Neural cell (in vitro differentiated cells): ENCODE data around the gene TRMT10B. TPM values are rescaled to one million over a fixed set of nuclear protein-coding genes. Genes with fewer than 3 reads are reported as not detected.

Experiments
- H2AFZ ChIP-seq: fragments of 200-600, 300-800 bp; sonication (generic), shearing (Covaris generic); 2 replicates; pipeline ENCODE4 v1.6.0; 2014; ENCODE audit warnings: low read depth, mild to moderate bottlenecking, antibody characterized with exemption, low read length, moderate library complexity
- H3F3A ChIP-seq: fragments of 200-600 bp; shearing (Covaris generic); 2 replicates; pipeline ENCODE4 v1.6.1; 2016; ENCODE audit warnings: mild to moderate bottlenecking, moderate library complexity, mixed read lengths, antibody characterized with exemption, low read length; ENCODE audit not compliant: insufficient read depth, poor library complexity, severe bottlenecking
- H3K27ac ChIP-seq: fragments of 200-600, 300-800 bp; sonication (generic), shearing (Covaris generic); 2 replicates; pipeline ENCODE4 v1.5.1; 2014; ENCODE audit warnings: mild to moderate bottlenecking, low read length, moderate library complexity
- H3K27me3 ChIP-seq: fragments of 300-800, 200-600 bp; sonication (generic), shearing (Covaris generic); 2 replicates; pipeline ENCODE4 v1.6.0; 2014; ENCODE audit warnings: mild to moderate bottlenecking, low read depth, low read length, moderate library complexity; ENCODE audit not compliant: insufficient read depth
- H3K36me3 ChIP-seq: fragments of 300-800, 200-600 bp; sonication (generic), shearing (Covaris generic); 2 replicates; pipeline ENCODE4 v1.5.1; 2014; ENCODE audit warnings: mild to moderate bottlenecking, antibody characterized with exemption, low read length, moderate library complexity; ENCODE audit not compliant: insufficient read depth
- H3K4me2 ChIP-seq: fragments of 300-800, 200-600 bp; sonication (generic), shearing (Covaris generic); 2 replicates; pipeline ENCODE4 v1.6.0; 2014; ENCODE audit warnings: mild to moderate bottlenecking, low read length
- H3K4me3 ChIP-seq: fragments of 300-800, 200-600 bp; sonication (generic), shearing (Covaris generic); 2 replicates; pipeline ENCODE4 v1.5.1; 2014; ENCODE audit warnings: mild to moderate bottlenecking, low read length, moderate library complexity
- H3K79me2 ChIP-seq: fragments of 200-600 bp; shearing (Covaris generic); replicated peaks from 2 replicates; pipeline ENCODE4 v1.6.0; 2014; ENCODE audit warnings: mild to moderate bottlenecking, low read length, moderate library complexity; ENCODE audit not compliant: insufficient read depth
- H3K9ac ChIP-seq: fragments of 300-800, 200-600 bp; sonication (generic), shearing (Covaris generic); 2 replicates; pipeline ENCODE4 v1.6.1; 2016; ENCODE audit warnings: mild to moderate bottlenecking, low read length, mixed read lengths
- H3K9me2 ChIP-seq: fragments of 200-600 bp; shearing (Covaris generic); 2 replicates; pipeline ENCODE4 v1.6.1; 2016; ENCODE audit warnings: mild to moderate bottlenecking, low read length, mixed read lengths; ENCODE audit not compliant: insufficient read depth
- H3K9me3 ChIP-seq: fragments of 200-600, 300-800 bp; sonication (generic), shearing (Covaris generic); 2 replicates; pipeline ENCODE4 v1.6.1; 2016; ENCODE audit warnings: mild to moderate bottlenecking, mixed run types, low read length, moderate library complexity, mixed read lengths
- H4K20me1 ChIP-seq: fragments of 200-600 bp; shearing (Covaris generic); 2 replicates; pipeline ENCODE4 v1.6.1; 2016; ENCODE audit warnings: mild to moderate bottlenecking, mixed run types; ENCODE audit not compliant: insufficient read depth
- CTCF ChIP-seq: fragments of 450-650 bp; IDR thresholded peaks from 2 replicates; pipeline ENCODE4 v1.5.1; 2014; ENCODE audit warnings: antibody characterized with exemption, mild to moderate bottlenecking, moderate library complexity; ENCODE audit not compliant: poor library complexity, severe bottlenecking
- EP300 ChIP-seq: fragments of 450-650 bp; conservative IDR thresholded peaks from 2 replicates; pipeline ENCODE4 v1.6.1; 2014; ENCODE audit warnings: antibody characterized with exemption, mild to moderate bottlenecking, moderate library complexity; ENCODE audit not compliant: poor library complexity, severe bottlenecking
- EZH2 ChIP-seq: fragments of 200-600, 300-800 bp; shearing (Covaris generic), sonication (generic); IDR thresholded peaks from 2 replicates; pipeline ENCODE4 v1.6.1; 2014; ENCODE audit warnings: antibody characterized with exemption, low read length, borderline replicate concordance, mild to moderate bottlenecking; ENCODE audit not compliant: insufficient read depth, poor library complexity, severe bottlenecking
- MXI1 ChIP-seq: fragments of 450-650 bp; conservative IDR thresholded peaks from 2 replicates; pipeline ENCODE4 v1.6.1; 2014; ENCODE audit warnings: antibody characterized with exemption, mild to moderate bottlenecking; ENCODE audit not compliant: poor library complexity, severe bottlenecking
- POLR2AphosphoS5 ChIP-seq: IDR thresholded peaks from 2 replicates; pipeline ENCODE4 v1.6.1; 2012
- RAD21 ChIP-seq: fragments of 450-650 bp; conservative IDR thresholded peaks from 2 replicates; pipeline ENCODE4 v1.6.1; 2014; ENCODE audit warnings: antibody characterized with exemption, mild to moderate bottlenecking, moderate library complexity
- REST ChIP-seq: IDR thresholded peaks from 2 replicates; pipeline ENCODE4 v1.6.1; 2012; ENCODE audit warnings: borderline replicate concordance
- SMC3 ChIP-seq: fragments of 450-650 bp; conservative IDR thresholded peaks from 2 replicates; pipeline ENCODE4 v1.6.1; 2014; ENCODE audit warnings: antibody characterized with exemption, mild to moderate bottlenecking, moderate library complexity; ENCODE audit not compliant: poor library complexity
- TAF1 ChIP-seq: IDR thresholded peaks from 2 replicates; pipeline ENCODE4 v1.6.1; 2012; ENCODE audit warnings: low read depth
- polyA minus RNA-seq: library from RNA; depleted of rRNA, polyadenylated mRNA; stranded (reverse); fragments of >200 nt; gene quantifications from 2 replicates; pipeline ENCODE4 v1.2.3, GENCODE V29; 2014
- polyA plus RNA-seq: library from polyadenylated mRNA; depleted of rRNA; stranded (reverse); fragments of >200 nt; gene quantifications from 2 replicates; pipeline ENCODE4 v1.2.3, GENCODE V29; 2014

Gene TRMT10B
- polyA plus RNA-seq: 5.3 and 11.2 TPM in 2 replicates
- 4.9 and 7.3 TPM in 2 replicates for polyA minus RNA-seq

- peak within 1 kb of the TSS; percentile 78 for H2AFZ ChIP-seq
- no peaks in the 10 kb centered on the region for H3K9me2 ChIP-seq
- peak within 1 kb of the TSS; percentile 58 for H3K27ac ChIP-seq
- no peaks in the 10 kb centered on the region for H3K36me3 ChIP-seq
- TF ChIP-seq EZH2: no peak
- TF ChIP-seq CTCF: no peak
- peak; percentile 83 for TF ChIP-seq MXI1
- no peak for TF ChIP-seq EP300
- peak; percentile 47 for TF ChIP-seq TAF1
- no peak for TF ChIP-seq RAD21
- peak; percentile 79 for TF ChIP-seq POLR2AphosphoS5
- peak; percentile 19 for TF ChIP-seq REST
- TF ChIP-seq SMC3: peak; percentile 26
- no peaks in the 10 kb centered on the region for H3K27me3 ChIP-seq
- H3K4me2 ChIP-seq: peak within 1 kb of the TSS; percentile 85
- H3K4me3 ChIP-seq: peak within 1 kb of the TSS; percentile 78
- no peaks in the 10 kb centered on the region for H3K9me3 ChIP-seq
- H3F3A ChIP-seq: no peaks in the 10 kb centered on the region
- H4K20me1 ChIP-seq: no peaks in the 10 kb centered on the region
- H3K79me2 ChIP-seq: no peaks in the 10 kb centered on the region
- H3K9ac ChIP-seq: peak within 1 kb of the TSS; percentile 64
These were observed at the start of gene TRMT10B for GRCh38 chr9:37753489-37754190. TSS of gene TRMT10B (plus strand) at chr9:37753805. CDS start at chr9:37761932, 8,127 bp downstream.

GRCh38 chr9:37705787-37706186, 47.8 kb upstream of the TRMT10B start:
- H4K20me1 ChIP-seq: no peaks in the 10 kb centered on the region
- H3K36me3 ChIP-seq: no peaks in the 10 kb centered on the region
- H3K9me2 ChIP-seq: no peaks in the 10 kb centered on the region
- no peak overlapping the region for H2AFZ ChIP-seq
- H3F3A ChIP-seq: no peaks in the 10 kb centered on the region
- H3K4me2 ChIP-seq: no peak overlapping the region
- no peak overlapping the region for H3K27ac ChIP-seq
- no peaks in the 10 kb centered on the region for H3K79me2 ChIP-seq
- TF ChIP-seq EP300 (no peak), CTCF (no peak), RAD21 (no peak), TAF1 (no peak), POLR2AphosphoS5 (no peak)
- no peak overlapping the region for H3K4me3 ChIP-seq
- no peaks in the 10 kb centered on the region for H3K27me3 ChIP-seq
- H3K9me3 ChIP-seq: no peaks in the 10 kb centered on the region
- no peak overlapping the region for H3K9ac ChIP-seq
